ENCODE measurements around the gene KCTD19.

KCTD19 gene

GRCh38 chr16:67349172-67349571 lies 22.6 kb upstream of the KCTD19 start:
- Histone ChIP-seq H3K4me2 (ENCODE audit: low read length) (no peak overlapping the region), H3K4me3 (ENCODE audit: low read depth, low read length) (no peak overlapping the region), H3K36me3 (ENCODE audit: control insufficient read depth, insufficient read depth, low read length) (no peaks in the 10 kb centered on the region), H3K27ac (no peak overlapping the region), H2AFZ (no peak overlapping the region), H3K79me2 (no peaks in the 10 kb centered on the region), H3K27me3 (ENCODE audit: control insufficient read depth, insufficient read depth, low read length) (no peaks in the 10 kb centered on the region), H3K9ac (no peak overlapping the region), H3K9me3 (ENCODE audit: control insufficient read depth, low read length) (no peaks in the 10 kb centered on the region), H3K4me1 (no peaks in the 10 kb centered on the region)
- TF ChIP-seq CTCF (IDR thresholded peaks at IDR 0.05): no peak

- no peaks in the 10 kb centered on the region for H3K9me3 ChIP-seq (ENCODE audit: control insufficient read depth, low read length)
- H3K36me3 ChIP-seq (ENCODE audit: control insufficient read depth, insufficient read depth, low read length): no peaks in the 10 kb centered on the region
- H3K4me1 ChIP-seq: peaks cover 6% of the 10 kb centered on the region
- H3K27me3 ChIP-seq (ENCODE audit: control insufficient read depth, insufficient read depth, low read length): no peaks in the 10 kb centered on the region
- no peak overlapping the region for H2AFZ ChIP-seq
- no peak overlapping the region for H3K9ac ChIP-seq
- no peaks in the 10 kb centered on the region for H3K79me2 ChIP-seq
- no peak for TF ChIP-seq CTCF (IDR thresholded peaks at IDR 0.05)
- H3K4me3 ChIP-seq (ENCODE audit: low read depth, low read length): no peak overlapping the region
- no peak overlapping the region for H3K27ac ChIP-seq
- H3K4me2 ChIP-seq (ENCODE audit: low read length): no peak overlapping the region
These were observed 19.8 kb upstream of the KCTD19 start for GRCh38 chr16:67346341-67346740.

- Histone ChIP-seq H3K9ac (no peak overlapping the region), H3K4me3 (ENCODE audit: low read depth, low read length) (no peak overlapping the region), H3K36me3 (ENCODE audit: control insufficient read depth, insufficient read depth, low read length) (no peaks in the 10 kb centered on the region), H3K4me1 (peaks cover 6% of the 10 kb centered on the region), H3K79me2 (no peaks in the 10 kb centered on the region), H3K27ac (no peak overlapping the region), H3K4me2 (ENCODE audit: low read length) (no peak overlapping the region), H3K27me3 (ENCODE audit: control insufficient read depth, insufficient read depth, low read length) (no peaks in the 10 kb centered on the region), H2AFZ (no peak overlapping the region), H3K9me3 (ENCODE audit: control insufficient read depth, low read length) (no peaks in the 10 kb centered on the region)
- no peak for TF ChIP-seq CTCF (IDR thresholded peaks at IDR 0.05)
These were observed 18.9 kb upstream of the KCTD19 start for GRCh38 chr16:67345401-67345800.

GRCh38 chr16:67342616-67343015 lies 16.1 kb upstream of the KCTD19 start:
- Histone ChIP-seq H2AFZ (peak overlapping the region; percentile 11), H3K27me3 (ENCODE audit: control insufficient read depth, insufficient read depth, low read length) (no peaks in the 10 kb centered on the region), H3K36me3 (ENCODE audit: control insufficient read depth, insufficient read depth, low read length) (no peaks in the 10 kb centered on the region)

More at GRCh38 chr16:67342616-67343015, 16.1 kb upstream of the KCTD19 start:
- Histone ChIP-seq H3K4me1 (peaks cover 6% of the 10 kb centered on the region), H3K27ac (no peak overlapping the region), H3K9ac (no peak overlapping the region), H3K79me2 (no peaks in the 10 kb centered on the region), H3K9me3 (ENCODE audit: control insufficient read depth, low read length) (no peaks in the 10 kb centered on the region), H3K4me3 (ENCODE audit: low read depth, low read length) (no peak overlapping the region), H3K4me2 (ENCODE audit: low read length) (peak overlapping the region; percentile 9)
- TF ChIP-seq CTCF (IDR thresholded peaks at IDR 0.05): no peak

Measured in parathyroid adenoma (tissue), 2 donors.